Measurements from ENCODE around the gene TPST2. TPM values are rescaled to one million over a fixed set of nuclear protein-coding genes. Genes with fewer than 3 reads are reported as not detected.
A peak's percentile ranks its signal among the peaks of the same experiment; 100 is the strongest.
"Not testable (repeated sequence)": the region's sequence is repeated elsewhere in the genome, so short reads cannot be mapped to it uniquely, and the experiment has no call there.

The TPST2 gene
- total RNA-seq, 1 donor from 2014 or later = 37.4 TPM

DNA sequence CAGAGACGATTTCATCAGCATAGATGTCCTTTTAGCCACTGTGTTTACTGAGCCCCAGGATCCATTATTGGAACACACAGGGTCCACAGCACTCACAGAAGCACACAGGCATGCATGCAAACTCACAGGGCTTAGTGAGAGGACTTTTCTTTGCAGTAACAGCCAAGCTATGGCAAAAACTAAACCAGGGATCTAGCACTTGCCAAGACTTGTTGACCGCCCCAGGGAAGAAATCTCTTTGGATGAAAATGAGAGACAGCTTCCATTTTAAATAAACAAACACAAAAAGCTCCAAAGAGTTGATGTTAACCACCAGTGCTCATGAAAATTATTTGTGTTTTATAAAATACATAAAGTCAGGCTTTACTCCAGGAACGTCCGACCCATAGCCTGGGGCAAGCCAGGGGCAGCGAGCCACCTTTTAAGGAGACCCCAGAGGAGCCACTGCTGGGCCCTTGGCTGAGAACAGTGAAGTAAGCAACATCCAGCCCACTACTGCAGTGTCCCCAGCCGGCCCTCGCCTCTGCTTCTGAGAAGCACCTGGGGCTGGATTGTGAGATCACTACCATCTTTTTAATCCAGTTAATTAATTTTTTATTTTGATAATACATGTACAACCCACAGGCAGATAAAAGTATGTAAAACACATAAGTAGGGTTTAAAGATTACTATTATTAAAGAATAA is 55.6 kb downstream of the TPST2 start:
- no peak for DNase-seq (ENCODE audit: low read depth)

DNA sequence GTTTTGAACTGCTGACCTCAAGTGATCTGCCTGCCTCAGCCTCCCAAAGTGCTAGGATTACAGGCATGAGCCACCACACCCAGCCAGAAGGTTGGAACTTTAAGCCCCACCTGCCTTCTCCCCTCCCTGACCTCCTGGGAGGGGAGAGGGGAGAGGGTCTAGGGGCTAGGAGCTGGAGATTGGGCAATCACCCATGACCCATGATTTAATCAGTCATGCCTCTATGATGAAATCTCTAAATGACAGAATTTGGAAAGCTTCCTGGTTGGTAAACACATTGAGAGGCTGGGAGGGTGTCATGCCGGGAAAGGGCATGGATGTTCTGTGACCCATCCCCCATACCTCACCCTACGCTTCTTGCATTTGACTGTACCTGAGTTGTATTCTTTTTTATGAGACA is 60.6 kb downstream of the TPST2 start:
- peak; percentile 68 for DNase-seq (ENCODE audit: low read depth)

DNA sequence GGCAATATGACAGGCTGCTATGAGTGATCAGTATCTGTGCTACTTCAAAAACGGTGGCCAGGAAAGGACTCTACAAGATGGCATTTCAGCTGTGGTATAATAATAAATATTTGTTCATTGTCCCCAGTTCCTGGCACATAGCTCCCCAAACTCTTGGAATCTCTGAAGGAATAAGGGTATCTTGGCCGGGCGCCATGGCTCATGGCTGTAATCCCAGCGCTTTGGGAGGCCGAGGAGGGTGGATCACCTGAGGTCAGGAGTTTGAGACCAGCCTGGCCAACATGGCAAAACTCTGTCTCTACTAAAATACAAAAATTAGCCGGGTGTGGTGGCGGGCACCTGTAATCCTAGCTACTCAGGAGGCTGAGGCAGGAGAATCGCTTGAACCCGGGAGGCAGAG is 61.4 kb downstream of the TPST2 start:
- DNase-seq (ENCODE audit: low read depth) = not testable (repeated sequence)

DNA sequence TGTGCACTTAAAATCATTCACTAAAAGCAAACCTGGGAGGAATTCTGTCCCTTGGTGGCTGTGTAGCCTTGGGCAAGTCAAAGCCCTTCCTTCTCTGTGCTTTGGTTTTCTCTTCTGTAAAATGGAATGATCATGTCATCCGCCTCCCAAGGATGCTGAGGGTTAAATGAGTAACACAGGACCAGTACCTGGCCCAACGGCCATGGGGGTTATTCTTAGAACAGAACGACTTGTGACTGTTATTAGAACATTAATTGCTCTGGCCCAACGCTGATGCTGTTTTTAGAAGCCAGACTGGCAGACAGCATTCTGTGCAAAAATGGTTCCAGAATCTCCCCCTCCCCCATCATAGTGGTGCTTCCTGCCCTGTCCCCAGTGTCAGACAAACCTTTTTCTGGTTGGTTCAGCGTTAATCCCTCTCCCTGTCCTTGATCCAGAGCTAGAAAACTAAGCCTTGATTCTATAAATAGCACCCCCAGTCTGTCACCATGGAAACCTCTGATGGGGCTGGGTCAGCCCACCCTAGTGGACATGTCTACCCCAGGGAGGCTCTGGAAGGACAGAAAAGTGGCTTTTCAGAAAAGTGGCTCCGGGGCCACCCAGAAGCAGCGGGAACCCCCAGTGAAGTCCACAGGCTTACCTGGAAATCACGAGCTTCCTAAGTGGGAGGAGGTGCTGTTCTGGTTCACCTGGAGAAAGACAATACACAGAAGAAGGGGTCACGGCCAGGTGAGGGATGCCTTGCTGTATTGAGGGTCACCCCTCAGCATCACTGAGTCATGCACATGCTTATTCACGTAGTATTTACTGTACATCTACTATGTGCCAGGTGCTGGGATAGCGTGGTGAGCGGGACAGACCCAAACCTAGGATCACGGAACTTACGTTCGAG is 62.1 kb downstream of the TPST2 start:
- no peak for DNase-seq (ENCODE audit: low read depth)

DNA sequence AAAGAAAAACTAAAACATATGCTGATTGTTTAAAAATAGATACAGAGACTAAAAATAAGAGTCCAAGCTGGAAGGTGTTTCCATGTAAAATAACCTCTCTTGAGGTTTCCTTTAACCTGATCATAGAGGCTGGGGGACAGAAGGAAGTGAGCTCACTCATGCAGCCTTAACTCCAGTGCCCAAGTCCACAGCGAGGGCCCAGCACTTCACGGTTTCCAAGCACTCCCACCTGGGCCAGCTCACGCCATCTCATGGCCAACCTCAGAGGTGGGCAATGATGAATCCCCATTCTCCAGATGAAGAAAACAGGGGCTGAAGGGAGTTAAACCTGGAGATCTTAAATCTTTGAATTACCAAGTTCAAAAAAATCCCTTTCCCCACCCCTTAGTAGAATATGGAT is 62.8 kb downstream of the TPST2 start:
- no peak for DNase-seq (ENCODE audit: low read depth)

DNA sequence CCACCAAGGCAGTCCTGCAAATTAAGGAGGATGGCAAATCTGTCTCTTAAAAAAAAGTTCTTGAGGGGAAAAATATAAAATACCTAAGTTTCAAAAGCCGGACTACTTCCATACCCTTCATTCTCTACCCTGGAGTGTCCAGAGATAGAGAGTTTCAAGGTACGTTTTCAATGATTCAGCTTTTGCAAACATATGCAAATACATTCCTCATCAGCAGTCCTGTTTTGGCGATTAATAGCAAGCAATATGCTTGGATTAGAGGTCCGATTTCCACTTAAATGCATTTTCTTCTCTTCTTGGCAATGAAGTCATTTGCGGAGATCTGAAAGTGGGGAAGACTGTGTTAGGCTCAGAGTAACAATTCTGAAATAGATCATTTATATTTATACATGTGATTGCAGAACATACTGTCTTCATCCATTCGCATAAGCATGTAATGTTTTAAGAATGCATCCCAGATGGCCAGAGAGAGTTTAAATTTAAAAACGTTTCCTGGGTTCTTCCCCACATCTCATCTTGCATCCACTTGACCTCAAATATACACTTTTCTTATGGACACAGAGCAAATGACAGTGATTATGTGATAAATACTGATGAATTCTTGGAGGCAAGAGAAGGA is 63.9 kb downstream of the TPST2 start:
- DNase-seq (ENCODE audit: low read depth) = no peak

DNA sequence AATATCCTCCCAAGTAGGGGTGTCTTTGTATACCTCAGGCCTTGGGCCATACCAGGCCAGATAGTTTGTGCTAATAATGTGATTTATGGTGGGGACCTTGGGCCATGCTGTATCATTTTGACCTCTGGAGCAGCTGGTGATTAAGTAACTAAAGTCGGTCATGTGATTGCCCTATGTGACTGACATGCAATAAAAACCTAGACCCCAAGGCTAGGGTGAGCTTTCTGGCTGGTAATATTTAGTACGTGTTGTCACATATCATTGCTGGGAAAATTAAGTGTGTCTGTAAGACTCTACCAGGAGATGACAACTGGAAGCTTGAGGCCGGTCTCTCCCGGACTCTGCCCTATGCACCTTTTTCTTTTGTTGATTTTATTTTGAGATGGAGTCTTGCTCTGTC is 65.1 kb downstream of the TPST2 start:
- no peak for DNase-seq (ENCODE audit: low read depth)

DNA sequence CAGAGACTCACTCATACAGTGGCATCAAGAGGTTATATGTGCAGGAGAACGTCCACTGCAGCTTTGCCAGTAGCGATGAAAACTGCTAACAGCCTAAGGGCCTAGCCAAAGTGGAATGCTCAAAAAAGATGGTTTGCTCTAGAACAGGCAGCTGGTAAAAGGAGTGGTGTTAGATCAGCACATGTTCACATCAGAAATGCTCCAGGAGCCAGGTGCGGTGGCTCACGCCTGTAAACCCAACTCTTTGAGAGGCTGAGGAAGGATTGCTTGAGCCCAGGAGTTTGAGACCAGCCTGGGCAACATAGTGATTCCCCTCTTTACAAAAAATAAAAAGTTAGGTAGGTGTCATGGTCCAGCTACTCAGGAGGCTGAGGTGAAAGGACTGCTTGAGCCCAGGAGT is 67.3 kb downstream of the TPST2 start:
- no peak for DNase-seq (ENCODE audit: low read depth)

DNA sequence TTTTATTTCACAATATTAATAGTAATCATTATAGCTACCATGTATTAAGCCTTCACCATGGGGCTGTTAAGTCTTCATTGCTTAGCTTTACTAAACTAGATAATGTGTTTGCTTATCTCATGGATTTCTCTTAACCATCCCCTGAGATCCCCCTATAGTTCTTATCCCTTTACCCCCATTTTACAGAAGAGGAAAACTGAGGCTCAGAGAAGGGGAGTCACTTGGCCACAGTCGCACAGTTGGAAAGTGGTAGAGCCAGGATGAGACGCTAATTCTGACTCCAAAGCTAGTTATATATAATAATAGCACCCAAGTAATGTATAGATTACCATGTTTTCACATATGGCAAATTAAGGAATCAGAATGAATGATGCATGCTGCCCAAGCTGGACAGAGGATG is 67.9 kb downstream of the TPST2 start:
- DNase-seq (ENCODE audit: low read depth) = no peak

DNA sequence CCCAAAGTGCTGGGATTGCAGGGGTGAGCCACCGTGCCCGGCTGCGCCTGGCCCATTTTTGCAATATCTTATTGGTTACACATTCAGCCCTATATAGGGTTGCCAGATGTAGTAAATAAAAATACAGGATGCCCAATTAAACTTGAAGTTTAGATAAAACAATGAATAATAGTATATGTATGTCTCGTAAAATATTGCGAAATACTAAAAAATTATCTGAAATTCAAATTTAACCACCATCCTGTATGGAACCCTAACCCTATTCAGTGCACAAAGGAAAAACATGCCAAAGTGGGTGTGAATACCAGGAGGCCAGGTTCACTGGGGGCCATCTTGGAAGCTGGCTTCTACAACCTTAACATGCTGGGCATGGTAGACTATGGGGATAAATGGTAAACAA is 72.5 kb downstream of the TPST2 start:
- DNase-seq (ENCODE audit: low read depth) = no peak

DNA sequence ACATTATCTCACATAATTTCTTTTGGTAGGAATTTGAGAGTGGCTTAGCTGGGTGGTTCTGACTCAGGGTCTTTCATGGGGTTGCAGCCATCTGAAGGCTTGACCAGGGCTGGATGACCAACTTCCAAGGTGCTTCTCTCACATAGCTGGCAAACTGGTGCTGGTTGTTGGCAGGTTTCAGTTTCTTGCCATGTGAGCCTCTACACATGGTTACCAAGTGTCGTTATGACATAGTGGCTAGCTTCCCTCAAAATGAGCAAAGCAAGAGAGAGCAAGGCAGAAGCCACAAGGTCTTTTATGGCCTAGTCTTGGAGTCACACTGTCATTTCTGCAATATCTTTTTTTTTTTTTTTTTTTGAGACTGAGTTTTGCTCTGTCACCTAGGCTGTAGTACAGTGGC is 73.4 kb downstream of the TPST2 start:
- no peak for DNase-seq (ENCODE audit: low read depth)

DNA sequence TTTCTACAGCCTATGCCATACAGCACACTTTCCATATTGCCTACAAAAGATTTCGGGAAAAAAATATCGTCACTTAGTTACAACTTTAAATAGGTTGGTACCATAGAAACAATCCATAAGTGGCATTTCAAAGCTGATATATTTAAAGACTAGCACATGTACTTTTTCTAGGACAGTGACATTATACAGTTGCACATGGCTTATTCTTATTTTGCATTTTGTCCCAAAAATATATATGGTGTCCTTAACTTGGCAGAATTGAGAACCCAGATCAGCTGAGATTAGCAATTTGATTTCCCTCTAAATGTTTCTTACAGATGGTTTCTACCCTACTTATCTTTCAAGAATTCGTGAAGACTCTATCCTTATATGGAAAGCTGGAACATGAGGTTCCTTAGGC is 74.0 kb downstream of the TPST2 start:
- no peak for DNase-seq (ENCODE audit: low read depth)

DNA sequence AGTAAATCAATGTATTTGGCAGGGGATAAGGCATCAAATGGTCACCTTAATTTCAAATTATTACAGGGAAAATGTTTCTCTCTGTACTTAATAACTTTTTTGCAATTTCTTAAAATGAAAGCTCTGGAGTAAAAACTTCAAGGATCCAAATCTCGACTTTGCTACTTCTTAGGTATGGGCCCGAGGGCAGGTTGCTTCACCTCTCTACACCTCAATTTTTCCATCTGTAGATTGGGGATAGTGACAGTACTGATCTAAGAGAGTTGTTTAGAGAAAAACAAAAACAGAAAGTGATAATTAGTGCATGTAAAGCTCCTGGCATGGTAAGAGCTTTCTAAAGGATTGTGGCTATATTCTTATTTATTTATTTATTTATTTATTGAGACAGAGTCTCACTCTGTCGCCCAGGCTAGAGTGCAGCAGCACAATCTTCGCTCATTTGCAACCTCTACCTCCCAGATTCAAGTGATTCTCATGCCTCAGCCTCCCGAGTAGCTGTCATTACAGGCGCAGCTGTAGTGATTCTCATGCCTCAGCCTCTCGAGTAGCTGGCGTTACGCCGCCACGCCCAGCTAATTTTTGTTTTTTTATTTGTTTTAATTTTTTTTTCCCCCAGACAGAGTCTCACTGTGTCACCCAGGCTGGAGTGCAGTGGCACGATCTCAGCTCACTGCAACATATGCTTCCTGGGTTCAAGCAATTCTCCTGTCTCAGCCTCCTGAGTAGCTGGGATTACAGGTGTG is 75.3 kb downstream of the TPST2 start:
- DNase-seq (ENCODE audit: low read depth) = no peak

DNA sequence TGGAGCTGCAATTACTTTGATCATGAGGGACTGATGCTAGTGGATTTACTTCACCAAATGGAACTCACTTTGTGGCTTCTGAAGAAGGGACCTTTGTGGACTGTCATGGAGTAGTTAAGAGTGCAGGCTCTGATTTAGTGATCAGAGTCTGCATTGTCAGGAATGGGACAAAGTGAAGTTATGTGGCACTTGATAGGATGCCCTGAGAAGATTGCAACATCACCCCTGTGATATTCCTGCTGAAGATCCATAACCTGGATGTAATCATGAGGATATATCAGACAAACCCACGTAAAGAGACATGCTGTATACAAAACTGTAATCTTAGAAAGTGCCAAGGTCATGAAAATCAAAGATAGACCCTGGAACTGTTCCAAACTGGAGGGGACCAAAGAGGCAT is 76.1 kb downstream of the TPST2 start:
- no peak for DNase-seq (ENCODE audit: low read depth)

DNA sequence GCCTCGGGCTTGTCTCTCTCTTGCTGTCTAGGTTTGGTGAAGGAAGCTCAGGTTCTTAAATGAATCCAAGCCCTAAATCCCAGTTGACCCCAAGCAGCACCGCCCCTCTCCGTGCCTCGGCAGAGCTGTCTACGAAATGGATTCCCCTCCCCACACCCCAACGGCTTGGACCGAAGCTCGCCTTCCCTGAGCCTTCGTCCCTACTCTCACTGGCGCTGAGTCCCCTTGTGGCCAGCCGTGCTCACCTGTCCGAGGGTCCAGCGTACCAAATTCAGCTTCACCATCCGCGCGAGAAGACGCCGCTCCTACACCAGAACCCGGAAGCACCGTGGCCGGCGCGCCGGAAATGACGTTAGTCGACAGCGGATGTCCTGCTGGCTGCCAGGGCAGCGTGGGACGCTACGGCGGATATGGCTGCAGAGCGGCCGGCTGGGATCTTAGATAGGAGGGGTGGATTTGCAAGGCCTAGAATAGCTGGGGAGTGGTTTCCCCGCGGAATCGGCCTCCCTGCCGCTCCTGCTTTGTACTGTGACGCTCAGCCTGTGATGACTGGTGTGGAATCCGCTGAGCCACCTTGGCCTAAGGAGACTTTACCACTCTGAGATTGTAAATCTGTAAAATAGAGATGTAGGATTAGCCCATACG is 77.7 kb downstream of the TPST2 start, which contains the start of gene TFIP11:
Gene TFIP11 (minus strand): TSS at position 325 of the 645 bp plus-strand sequence. CDS start 2,201 bp downstream, outside the sequence.
- DNase-seq (ENCODE audit: low read depth) = peak; percentile 78

DNA sequence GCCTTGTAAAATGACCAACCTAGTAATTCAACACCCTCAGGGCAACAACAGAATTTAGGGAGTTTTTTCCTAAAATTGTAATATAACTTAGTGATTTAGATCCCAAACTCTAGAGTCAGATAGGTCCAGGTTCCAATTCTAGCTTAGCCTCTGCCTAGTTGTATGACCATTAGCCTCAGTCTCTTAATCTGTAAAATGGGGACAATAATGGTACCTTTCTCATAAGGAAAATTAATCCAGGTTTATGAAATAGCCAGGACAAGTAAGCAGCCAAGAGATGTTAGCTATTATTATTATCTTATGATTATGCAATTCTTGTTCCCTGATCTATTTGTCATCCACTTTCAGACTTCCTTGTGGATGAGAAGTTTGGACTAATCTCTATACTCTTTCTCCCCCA is 81.8 kb downstream of the TPST2 start:
- DNase-seq (ENCODE audit: low read depth) = no peak

DNA sequence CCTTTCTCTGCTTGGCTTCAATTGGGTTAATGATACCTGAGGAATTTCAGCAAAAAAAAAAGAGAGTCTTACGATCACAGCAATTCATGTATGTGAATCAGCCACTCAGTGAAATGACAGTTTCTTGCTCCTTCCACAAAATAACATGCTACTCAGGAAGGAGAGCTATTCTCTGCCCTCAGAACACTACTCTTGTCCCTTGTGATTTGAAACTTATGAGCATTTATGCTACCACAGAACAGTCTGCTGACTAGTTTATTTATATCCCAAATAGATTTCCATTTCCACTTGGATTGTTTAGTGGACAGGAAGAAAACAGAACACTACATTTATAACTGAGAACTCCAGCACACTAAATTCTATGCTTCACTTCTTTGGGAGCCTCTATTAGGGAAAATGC is 86.2 kb downstream of the TPST2 start:
- no peak for DNase-seq (ENCODE audit: low read depth)

DNA sequence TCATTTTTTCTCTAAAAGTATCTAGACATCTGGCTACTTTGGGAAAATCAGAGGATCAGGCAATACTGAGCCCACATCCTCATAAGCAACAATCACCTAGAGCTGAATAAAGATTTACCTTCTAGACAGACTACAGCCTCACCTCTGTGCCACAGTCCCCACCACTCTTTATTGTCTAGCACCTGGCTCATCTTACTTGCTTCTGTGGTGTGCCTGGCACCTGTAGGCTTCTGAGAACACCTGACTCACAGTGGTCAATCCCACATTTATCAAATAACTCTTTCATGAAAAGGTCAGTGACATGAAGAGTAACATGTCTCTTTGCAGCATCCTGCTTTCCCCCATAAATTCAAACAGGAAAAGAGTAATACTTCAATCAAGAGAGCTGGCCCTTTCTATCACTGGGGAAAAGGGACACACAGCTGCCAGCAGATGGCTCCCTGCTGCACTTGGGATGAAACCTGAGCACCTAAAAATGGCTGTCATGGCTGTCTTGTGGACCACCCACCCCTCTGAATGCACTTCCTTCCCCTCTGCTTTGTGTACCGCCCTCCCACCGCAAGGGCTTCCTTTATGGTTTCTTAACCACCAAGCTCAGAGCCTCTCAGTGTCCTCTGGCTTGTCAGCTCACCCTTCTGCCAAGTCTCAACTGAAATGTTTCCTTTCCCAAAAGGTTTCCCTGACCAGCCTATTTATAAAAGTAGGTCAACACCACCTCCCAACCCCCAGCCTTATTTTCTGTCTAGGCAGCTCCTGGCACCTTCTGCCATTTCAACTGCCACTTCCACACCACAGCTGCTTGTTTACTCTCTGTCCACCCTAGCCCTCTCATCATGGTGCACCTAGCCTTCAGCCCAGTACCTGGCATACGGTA is 87.0 kb downstream of the TPST2 start:
- no peak for DNase-seq (ENCODE audit: low read depth)

DNA sequence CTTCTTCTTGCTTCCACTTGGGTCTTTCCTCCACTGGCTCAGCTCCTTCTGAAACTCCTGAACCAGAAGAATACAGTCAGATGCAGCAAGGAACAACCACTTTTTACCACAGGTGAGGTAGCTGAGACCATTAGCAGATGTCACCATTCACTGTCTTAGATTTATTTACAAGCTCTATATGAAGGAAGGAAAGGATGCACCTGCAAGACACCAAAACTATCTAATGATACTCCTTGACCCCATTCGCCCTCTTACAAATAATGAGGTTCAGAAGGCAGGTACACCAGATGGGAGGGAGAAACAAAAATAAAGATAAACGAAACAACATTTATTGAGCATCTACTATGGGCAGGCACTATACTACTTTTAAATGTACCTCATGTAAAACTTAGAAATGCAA is 87.9 kb downstream of the TPST2 start:
- no peak for DNase-seq (ENCODE audit: low read depth)

DNA sequence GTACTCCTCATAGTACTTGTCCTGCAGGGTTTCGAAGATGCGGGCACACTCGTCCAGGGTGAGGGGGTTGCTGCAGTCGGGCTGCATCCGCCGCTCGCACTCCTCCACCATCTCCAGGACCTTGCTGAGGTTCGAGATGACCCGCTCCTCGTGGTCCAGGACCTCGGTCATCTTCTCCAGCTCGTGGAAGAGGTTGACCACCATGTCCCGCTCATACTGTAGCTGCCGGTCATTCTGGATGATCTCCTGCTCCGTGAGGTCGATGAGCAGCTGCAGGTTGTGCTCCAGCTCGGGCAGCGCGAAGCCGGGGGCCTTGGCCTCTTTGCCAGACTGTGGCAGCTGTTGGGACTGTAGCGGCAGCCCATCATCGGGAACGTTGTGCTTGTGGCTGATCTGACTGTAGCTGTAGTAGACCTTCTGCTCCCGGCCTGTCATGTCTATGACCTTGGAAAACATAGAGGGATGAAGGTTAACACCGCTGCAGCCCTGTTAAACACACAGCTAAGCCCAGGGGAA is 90.7 kb downstream of the TPST2 start:
- DNase-seq (ENCODE audit: low read depth) = no peak
